DND-41 (cell line): Measurements from ENCODE around the gene TOX2.

Experiments
- ATAC-seq: fragments of 200-7000 bp; cut with Tn5 transposase; 3 replicates; pipeline ENCODE4 v1.9.1; 2021; ENCODE audit warnings: low read depth; ENCODE audit not compliant: insufficient read depth
- DNase-seq: peaks from one replicate; pipeline ENCODE4 v3.0.0-alpha.2; 2020
- H2AFZ ChIP-seq: 2 replicates; pipeline ENCODE4 v1.6.0; 2012; ENCODE audit warnings: low read depth, low read length
- H3K27ac ChIP-seq: 2 replicates; pipeline ENCODE4 v1.5.1; 2012; ENCODE audit warnings: low read length, inconsistent platforms
- H3K27me3 ChIP-seq: fragments of 200-600 bp; sonication (generic); 2 replicates; pipeline ENCODE4 v1.6.0; 2012; ENCODE audit warnings: low read length, mild to moderate bottlenecking, inconsistent platforms; ENCODE audit not compliant: insufficient read depth, poor library complexity
- H3K36me3 ChIP-seq: 2 replicates; pipeline ENCODE4 v1.5.1; 2012; ENCODE audit warnings: low read length, inconsistent platforms; ENCODE audit not compliant: insufficient read depth
- H3K4me1 ChIP-seq: 2 replicates; pipeline ENCODE4 v1.5.1; 2012; ENCODE audit warnings: mild to moderate bottlenecking, low read length; ENCODE audit not compliant: insufficient read depth
- H3K4me2 ChIP-seq: 2 replicates; pipeline ENCODE4 v1.6.0; 2012; ENCODE audit warnings: mild to moderate bottlenecking, moderate library complexity, low read length, inconsistent platforms; ENCODE audit not compliant: insufficient read depth
- H3K4me3 ChIP-seq, 2 experiments: fragments of 200-600 bp in 1 of 2; shearing (Covaris generic) in 1 of 2; 2 replicates each; pipeline ENCODE4 v1.5.1; 2012 to 2016; ENCODE audit warnings: inconsistent platforms in 2 of 2, low read length in 2 of 2, mild to moderate bottlenecking in 2 of 2, low read depth in 1 of 2, moderate library complexity in 1 of 2
- H3K79me2 ChIP-seq: 2 replicates; pipeline ENCODE4 v1.6.0; 2012; ENCODE audit warnings: low read length, inconsistent platforms; ENCODE audit not compliant: insufficient read depth
- H3K9ac ChIP-seq: 2 replicates; pipeline ENCODE4 v1.6.0; 2012; ENCODE audit warnings: low read depth, mild to moderate bottlenecking, inconsistent platforms, low read length, moderate library complexity
- H3K9me3 ChIP-seq: 2 replicates; pipeline ENCODE4 v1.5.1; 2012; ENCODE audit warnings: low read length, moderate library complexity, mild to moderate bottlenecking, inconsistent platforms; ENCODE audit not compliant: insufficient read depth, severe bottlenecking
- H4K20me1 ChIP-seq: 2 replicates; pipeline ENCODE4 v1.6.0; 2012; ENCODE audit warnings: low read length; ENCODE audit not compliant: insufficient read depth
- EZH2 ChIP-seq: IDR thresholded peaks from 3 replicates; pipeline ENCODE4 v1.6.1; 2012; ENCODE audit warnings: borderline replicate concordance, low read depth, mild to moderate bottlenecking, moderate library complexity, low read length, inconsistent platforms; ENCODE audit not compliant: severe bottlenecking
- TF ChIP-seq, protein P1 (sequence below): IDR thresholded peaks from 2 replicates; pipeline ENCODE4 v1.5.1; 2012; ENCODE audit warnings: borderline replicate concordance, low read length, moderate library complexity, mild to moderate bottlenecking; ENCODE audit not compliant: poor library complexity, severe bottlenecking; ENCODE audit errors: extremely low read depth

Gene TOX2

DNA sequence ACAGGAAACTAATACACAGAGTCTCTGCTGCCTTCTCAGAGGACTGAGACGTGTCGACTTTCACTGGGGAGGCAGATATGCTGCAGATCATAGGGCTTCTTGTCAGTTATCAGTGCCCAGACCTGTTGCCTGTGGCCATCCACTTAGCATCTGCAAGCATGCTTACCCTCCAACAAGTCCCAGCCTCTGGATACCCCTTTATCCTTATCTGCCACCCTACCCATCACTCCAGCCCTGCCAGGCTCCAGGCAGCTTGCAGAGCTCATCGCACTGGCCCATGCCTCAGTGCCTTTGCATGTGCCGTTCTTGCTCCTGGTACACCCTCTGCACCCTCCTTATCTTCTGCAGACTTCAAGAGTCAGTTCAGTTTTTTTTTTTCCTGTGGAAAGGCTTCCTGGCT, 119.2 kb downstream of the TOX2 start:
- H3K4me2 ChIP-seq = no peak overlapping the region
- H3K27ac ChIP-seq = peak overlapping the region; percentile 42; the same call in 1 of the 2 replicates
- H3K79me2 ChIP-seq = no peaks in the 10 kb centered on the region

DNA sequence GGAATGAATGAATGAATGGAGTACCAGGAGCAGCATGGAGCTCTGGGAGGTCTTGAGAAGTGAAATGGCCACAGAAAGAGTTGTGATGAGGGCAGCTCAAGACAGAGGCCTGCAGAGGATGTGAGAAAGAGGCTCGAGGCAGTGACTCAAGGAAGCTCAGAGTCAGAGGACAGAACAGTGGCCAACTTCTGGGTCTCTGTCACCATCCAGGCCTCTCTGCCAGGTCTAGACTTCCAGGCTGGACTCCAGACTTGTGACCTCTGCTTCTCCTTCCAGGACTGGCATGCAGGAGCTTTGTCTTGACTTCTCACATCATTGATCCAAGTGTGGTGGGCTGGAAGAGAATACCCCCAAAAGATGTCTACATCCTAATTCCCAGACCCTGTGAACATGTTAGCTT, 119.8 kb downstream of the TOX2 start:
- no peak overlapping the region for H3K27ac ChIP-seq
- H2AFZ ChIP-seq = no peak overlapping the region
- no peaks in the 10 kb centered on the region for H3K9me3 ChIP-seq
- H4K20me1 ChIP-seq = peaks cover 11% of the 10 kb centered on the region; the same call in 1 of the 2 replicates
- H3K9ac ChIP-seq = no peak overlapping the region
- no peaks in the 10 kb centered on the region for H3K79me2 ChIP-seq
- no peak overlapping the region for H3K4me2 ChIP-seq
- no peak overlapping the region for H3K4me3 ChIP-seq
- TF ChIP-seq EZH2 = no peak
- TF ChIP-seq, protein P1, sequence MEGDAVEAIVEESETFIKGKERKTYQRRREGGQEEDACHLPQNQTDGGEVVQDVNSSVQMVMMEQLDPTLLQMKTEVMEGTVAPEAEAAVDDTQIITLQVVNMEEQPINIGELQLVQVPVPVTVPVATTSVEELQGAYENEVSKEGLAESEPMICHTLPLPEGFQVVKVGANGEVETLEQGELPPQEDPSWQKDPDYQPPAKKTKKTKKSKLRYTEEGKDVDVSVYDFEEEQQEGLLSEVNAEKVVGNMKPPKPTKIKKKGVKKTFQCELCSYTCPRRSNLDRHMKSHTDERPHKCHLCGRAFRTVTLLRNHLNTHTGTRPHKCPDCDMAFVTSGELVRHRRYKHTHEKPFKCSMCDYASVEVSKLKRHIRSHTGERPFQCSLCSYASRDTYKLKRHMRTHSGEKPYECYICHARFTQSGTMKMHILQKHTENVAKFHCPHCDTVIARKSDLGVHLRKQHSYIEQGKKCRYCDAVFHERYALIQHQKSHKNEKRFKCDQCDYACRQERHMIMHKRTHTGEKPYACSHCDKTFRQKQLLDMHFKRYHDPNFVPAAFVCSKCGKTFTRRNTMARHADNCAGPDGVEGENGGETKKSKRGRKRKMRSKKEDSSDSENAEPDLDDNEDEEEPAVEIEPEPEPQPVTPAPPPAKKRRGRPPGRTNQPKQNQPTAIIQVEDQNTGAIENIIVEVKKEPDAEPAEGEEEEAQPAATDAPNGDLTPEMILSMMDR = no peak
- no peaks in the 10 kb centered on the region for H3K36me3 ChIP-seq
- peaks cover 5% of the 10 kb centered on the region for H3K27me3 ChIP-seq
- no peak for ATAC-seq
- DNase-seq = peak; percentile 1
- peaks cover 28% of the 10 kb centered on the region for H3K4me1 ChIP-seq

More for the DNA sequence above, 119.2 kb downstream of the TOX2 start:
- Histone ChIP-seq H3K4me3 (no peak overlapping the region), H3K9ac (no peak overlapping the region), H3K4me1 (peaks cover 33% of the 10 kb centered on the region), H3K9me3 (no peaks in the 10 kb centered on the region), H3K27me3 (peaks cover 2% of the 10 kb centered on the region), H4K20me1 (peaks cover 9% of the 10 kb centered on the region), H2AFZ (no peak overlapping the region), H3K36me3 (no peaks in the 10 kb centered on the region)
- DNase-seq (peak; percentile 11), ATAC-seq (no peak)
- TF ChIP-seq EZH2 = no peak
- TF ChIP-seq, protein P1 = no peak

DNA sequence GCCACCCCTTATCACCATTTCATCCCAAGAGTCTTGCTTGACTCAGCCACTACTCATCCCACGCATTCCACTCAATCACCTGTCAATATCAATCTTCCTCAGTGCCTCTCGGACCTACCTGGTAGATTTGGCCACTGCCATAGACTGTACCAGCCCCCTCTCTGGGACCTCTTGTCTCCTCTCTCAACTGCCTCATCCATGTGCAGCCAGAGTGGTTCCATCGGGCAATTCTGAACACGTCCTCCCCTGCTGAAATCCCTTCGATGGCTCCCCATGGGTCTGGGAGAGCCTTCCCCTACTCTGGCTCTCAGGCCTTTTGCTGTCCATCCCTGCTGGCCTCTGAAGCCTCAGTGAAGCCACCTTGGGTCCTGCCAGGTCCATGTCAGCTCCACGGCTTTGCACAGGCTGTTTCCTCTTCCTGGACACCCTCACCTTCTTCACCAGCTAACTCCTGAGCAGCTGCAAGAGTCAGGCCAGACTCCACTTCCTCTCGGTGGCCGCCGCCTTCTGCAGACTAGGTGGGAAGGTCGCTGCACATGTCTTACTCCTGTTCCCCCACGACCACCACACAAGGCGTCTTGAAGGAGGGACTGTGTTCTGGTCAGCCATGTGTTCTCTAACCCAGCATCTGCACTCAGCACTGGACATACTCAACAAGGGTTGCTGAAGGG, 120.4 kb downstream of the TOX2 start:
- Histone ChIP-seq H3K27ac (no peak overlapping the region), H3K9me3 (no peaks in the 10 kb centered on the region), H3K4me3 (no peak overlapping the region), H3K9ac (no peak overlapping the region), H2AFZ (no peak overlapping the region), H3K4me1 (peaks cover 24% of the 10 kb centered on the region), H4K20me1 (peaks cover 13% of the 10 kb centered on the region; the same call in 1 of the 2 replicates), H3K27me3 (peaks cover 5% of the 10 kb centered on the region), H3K79me2 (no peaks in the 10 kb centered on the region), H3K36me3 (no peaks in the 10 kb centered on the region), H3K4me2 (no peak overlapping the region)
- TF ChIP-seq, protein P1 = no peak
- TF ChIP-seq EZH2 = no peak
- DNase-seq (peak; percentile 10), ATAC-seq (no peak)
